Fibroblast of skin of back (primary cell): ENCODE measurements around the gene TOM1L2. TPM values are rescaled to one million over a fixed set of nuclear protein-coding genes. Genes with fewer than 3 reads are reported as not detected.
A peak's percentile ranks its signal among the peaks of the same experiment; 100 is the strongest.
"Not testable (repeated sequence)": the region's sequence is repeated elsewhere in the genome, so short reads cannot be mapped to it uniquely, and the experiment has no call there.

Experiments
- DNase-seq: peaks from one replicate; pipeline ENCODE4 v3.0.0-alpha.2; 2013
- polyA plus RNA-seq, 2 experiments: library from polyadenylated mRNA; unstranded; fragments of 120-200 nt; gene quantifications; one replicate each; pipeline ENCODE4 v1.2.1, GENCODE V29; 2013; ENCODE audit not compliant: insufficient read length in 2 of 2

Gene TOM1L2
- 39.8 TPM for polyA plus RNA-seq (2013, experiment 1 of 2; ENCODE audit: insufficient read length)
- 35.1 TPM for polyA plus RNA-seq (2013, experiment 2 of 2; ENCODE audit: insufficient read length)

DNA sequence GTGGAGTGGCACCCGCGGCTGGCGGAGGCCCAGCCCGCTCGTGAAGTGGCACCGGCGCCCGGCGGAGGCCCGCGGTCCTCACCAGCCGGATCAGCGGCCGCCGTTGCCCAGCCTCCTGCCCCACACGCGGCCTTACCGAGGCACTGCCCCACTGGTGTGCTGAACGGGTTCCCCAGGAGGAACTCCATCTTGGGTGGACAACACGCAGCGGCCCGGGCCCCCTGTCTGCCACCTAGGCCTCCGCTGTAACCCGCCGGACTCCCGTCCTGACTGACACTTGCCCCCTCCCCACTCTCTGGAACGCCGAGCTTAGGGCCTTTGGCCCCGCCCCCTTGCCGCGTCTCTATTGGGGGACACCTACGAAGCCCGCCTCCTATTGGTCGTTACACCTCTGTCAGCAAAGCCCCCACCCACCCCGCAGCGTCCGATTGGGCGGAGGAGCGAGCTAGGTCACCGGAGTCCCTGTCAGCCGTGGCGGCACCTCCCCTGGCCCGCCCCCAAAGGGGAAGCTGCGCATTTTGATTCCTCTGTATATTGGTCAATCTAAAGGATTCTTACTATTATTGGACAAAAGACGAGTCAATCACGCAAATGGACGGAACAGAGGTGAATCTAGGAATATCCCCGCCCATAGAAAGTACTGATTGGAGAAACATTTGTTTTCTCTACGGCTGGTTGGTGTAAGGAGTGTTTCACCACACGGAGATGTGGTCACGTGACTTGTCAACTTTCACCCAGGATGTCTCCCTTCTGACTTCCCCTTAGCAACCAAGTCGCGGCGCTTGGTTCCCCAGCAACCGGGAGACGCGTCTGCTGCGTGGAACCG is at the start of gene TOM1L2, which contains the start of gene DRC3:
TSS of gene TOM1L2 (minus strand) at position 275 of the 826 bp plus-strand sequence. CDS start at position 188, 87 bp downstream.
TSS of gene DRC3 (plus strand) at position 737 of the 826 bp plus-strand sequence. CDS start 4,737 bp downstream, outside the sequence.
- peak; percentile 100 for DNase-seq

GRCh38 chr17:18021372-18021771 is 49.2 kb upstream of the TOM1L2 start:
- no peak for DNase-seq

DNA sequence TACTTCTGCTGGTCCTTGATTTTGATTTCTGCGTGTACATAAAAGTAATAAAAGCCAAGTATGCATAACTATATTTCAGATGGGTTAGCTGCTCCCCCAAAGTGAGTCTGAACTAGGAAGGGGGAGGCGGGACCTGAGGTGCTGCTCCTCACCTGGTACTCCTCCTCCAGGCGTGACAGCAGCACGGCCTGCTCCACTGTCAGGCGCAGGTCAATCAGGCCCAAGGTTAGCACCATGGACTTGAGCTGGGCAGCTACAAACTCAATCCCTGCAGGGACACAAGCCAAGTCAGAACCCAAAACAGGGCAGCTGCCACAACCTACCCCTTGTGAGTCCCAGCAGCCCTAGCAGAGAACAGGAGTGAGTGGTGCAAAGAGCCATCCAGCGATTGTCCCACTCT is 48.8 kb upstream of the TOM1L2 start:
- DNase-seq: no peak

DNA sequence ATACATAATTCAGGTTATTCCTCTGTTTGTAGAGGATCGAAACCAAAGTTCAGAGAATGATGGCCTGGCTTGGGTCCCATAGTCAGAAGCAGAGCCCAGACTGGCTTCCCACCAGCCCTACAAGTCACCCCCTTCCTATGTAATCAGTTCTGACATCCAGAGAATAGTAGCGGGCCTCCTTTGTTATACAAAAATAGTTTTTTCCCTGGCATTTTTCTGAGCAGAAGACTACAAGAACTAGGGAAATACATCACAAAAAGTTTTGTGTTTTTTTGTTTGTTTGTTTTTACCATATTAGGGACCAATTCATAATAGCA is 47.6 kb upstream of the TOM1L2 start:
- no peak for DNase-seq

DNA sequence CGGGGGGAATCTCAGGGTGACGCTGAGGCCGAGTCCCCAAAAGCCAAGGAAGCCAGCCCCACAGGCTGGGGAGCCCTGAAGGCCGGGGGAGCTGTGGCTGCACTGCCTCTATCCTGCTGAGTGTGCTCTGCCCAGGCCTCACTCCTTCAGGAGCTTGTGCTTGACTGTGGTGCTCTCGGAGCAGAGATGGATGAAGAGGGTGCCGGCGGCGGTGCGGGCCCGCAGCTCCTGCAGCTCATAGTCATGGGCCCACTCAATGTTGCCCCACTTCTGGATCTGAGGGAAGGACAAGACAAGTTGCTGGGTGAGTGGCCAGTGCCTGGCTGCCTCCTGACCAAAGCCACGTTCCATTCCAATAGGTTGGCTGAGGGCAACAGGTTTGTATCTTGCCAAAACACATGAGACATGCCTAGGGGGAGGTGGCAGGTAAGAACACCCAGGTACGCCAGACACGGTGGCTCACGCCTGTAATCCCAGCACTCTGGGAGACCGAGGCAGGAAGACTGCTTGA is 46.3 kb upstream of the TOM1L2 start:
- no peak for DNase-seq

DNA sequence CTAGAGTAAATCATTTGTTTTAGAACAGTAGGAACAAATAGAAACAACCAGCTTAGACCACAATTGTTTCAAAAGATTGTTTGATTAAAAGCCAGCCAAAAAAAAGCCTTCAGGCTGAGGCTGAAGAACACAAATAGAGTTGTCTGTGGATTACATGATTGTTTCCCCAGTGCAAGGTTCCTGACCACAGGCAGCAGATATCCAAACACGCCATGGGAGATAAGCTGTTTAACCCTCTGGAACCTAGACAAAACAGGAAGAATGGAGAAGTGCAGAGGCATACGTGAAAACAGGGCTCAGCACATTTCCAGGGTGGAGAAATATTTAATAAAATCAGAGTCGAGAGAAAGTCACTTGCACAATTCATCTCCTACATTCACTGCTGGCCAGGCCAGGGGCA is 45.8 kb upstream of the TOM1L2 start:
- DNase-seq: peak; percentile 57

- no peak for DNase-seq
Observed at GRCh38 chr17:18016426-18016825, 44.2 kb upstream of the TOM1L2 start.

GRCh38 chr17:18015593-18015992 is 43.4 kb upstream of the TOM1L2 start:
- DNase-seq: no peak

DNA sequence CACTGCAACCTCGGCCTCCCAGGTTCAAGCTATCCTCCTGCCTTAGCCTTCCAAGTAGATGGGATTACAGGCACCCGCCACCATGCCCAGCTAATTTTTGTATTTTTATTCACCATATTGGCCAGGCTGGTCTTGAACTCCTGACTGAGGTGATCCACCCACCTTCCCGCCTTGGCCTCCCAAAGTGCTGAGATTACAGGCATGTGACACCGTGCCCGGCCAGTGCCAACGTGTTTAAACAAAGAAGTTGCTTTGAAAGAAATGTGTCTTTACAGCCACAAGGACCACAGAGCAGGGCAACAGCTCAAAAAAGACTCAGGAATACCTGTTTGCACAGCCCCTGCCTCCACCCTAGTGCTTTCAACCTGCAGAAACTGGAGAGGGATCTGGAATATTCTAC is 41.8 kb upstream of the TOM1L2 start:
- DNase-seq: no peak

DNA sequence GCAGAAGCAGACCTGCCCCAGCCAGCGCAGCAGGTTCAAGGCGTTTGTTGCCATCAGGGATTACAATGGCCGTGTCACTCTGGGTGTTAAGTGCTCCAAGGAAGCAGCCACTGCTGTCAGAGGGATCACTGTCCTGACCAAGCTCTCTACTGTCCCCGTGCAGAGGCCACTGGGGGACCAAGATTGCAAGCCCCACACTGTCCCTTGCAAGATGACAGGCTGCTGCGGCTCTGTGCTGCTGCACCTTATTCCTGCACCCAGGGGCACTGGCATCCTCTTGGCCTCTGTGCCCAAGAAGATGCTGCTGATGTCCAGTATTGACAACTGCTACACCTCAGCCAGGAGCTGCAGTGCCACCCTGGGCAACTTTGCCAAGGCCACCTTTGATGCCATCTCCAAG is 39.1 kb upstream of the TOM1L2 start:
- no peak for DNase-seq

DNA sequence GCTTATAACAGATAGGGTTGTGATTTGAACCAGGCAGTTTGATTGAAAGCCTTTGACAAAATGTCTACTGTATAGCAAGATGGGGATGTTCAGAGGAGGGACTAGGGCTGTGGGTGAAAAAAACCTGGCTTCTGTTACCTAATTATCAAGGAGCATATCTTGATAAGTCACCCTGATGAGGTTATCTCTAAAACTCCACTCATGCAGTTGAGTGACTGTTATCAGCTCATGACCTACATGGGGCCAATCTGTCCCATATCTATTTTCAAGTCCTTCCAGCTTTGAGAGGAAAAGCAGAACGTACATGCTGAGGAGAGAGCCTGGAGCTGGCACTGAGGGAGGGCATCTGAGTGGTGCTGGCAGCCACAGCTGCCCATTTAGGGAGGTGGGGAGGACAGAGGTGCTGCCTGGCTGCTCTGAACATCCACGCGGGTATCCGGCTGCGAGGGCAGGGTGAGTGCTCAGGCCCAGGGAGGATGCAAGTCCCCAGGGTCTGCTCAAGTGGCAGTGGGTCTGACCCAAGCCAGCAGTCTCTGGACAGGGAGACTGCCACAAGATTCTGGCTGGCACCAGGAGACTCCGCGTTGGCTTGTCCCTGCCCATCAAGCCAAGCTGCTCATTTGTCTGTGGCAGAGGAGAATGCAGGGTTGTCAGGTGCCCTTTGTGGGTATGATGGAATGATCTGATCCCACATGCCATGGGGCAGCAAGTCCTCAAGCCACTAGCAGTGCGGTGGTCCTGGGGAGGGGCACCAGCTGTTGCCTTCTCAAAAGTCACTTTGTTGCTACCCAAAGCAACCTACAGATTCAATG is 37.6 kb upstream of the TOM1L2 start:
- no peak for DNase-seq

DNA sequence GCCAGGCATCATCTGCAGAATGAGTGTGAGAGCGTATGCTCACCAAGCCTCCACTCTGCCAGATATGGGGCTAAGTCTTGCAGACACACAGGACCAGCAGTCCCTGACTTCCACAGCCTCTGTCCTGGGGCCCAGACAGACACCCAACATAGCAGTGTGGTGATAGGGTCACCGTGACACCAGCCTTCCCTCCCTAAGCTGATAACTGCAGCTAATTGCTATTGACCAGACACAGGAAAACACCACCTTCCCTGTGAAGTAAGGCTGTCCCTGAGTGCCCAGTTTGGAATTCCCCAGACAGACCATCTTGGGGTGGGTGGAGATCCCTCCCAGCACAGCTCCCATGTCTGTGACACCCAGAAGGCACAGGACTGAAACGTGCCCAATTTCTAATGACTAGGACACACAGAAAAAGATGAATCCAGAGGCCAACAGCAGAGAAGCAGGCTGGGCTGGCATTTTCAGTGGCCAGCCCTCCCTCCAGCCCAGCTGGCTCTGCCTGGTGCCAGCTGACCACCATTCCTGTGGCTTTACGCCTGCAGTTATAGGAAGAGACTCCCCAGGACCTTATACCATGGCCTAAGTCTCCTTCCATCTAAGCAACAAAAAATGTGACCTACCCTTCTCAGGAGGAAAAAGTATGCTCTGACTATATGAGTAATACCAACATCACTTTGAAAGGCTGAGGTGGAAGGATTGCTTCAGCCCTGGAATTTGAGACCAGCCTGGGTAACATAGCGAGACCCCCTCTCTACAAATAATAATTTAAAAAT is 36.5 kb upstream of the TOM1L2 start:
- peak; percentile 84 for DNase-seq

- no peak for DNase-seq
Observed at GRCh38 chr17:18006495-18007239, 34.5 kb upstream of the TOM1L2 start.

DNA sequence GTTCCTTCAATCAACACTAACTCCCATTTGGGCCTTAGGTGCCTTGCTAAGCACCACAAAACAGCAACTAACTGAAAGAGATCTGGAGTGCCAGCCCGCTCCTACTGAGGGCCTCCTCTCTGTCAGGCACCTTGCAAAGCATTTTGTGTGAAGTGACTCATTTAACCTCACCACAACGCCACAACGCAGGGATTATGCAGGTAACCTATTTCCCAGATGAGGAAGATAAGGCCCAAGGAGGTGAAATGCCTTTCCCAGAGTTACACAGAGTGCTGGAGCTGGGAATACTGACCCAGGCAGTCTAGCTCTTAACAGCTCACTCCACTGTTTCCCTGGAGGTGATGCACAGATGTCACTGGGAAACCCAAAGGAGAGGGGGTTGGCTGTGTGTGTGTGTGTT is 33.3 kb upstream of the TOM1L2 start:
- DNase-seq: no peak

GRCh38 chr17:18004884-18005305 is 32.7 kb upstream of the TOM1L2 start:
- no peak for DNase-seq

- DNase-seq: no peak
Observed at GRCh38 chr17:18004345-18004744, 32.1 kb upstream of the TOM1L2 start.

- DNase-seq: no peak
Observed at GRCh38 chr17:18002171-18002570, 30.0 kb upstream of the TOM1L2 start.

- DNase-seq: no peak
Observed at GRCh38 chr17:18000030-18000408, 27.8 kb upstream of the TOM1L2 start.

GRCh38 chr17:17999364-18000029 is 27.3 kb upstream of the TOM1L2 start:
- no peak for DNase-seq

DNA sequence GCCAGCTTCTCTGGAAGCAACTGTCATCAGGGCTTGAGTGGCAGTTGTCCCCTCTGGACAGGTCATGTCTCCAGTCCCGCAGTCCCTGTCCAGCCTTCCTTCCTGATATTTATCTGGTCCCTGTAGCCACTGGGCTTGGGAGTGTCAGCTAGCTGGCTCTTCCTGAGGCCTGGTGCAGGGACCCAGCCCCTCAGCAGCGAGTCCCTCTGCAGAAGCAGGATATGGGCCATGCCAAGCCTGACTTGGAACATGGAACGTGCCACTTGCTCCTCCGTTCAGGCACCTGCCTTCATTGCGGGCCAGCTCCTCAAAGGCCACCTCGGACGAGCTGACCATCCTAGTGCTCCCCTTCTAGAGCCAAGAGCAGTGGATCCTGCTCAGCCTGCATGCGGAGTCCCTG is 26.7 kb upstream of the TOM1L2 start:
- DNase-seq: no peak

DNA sequence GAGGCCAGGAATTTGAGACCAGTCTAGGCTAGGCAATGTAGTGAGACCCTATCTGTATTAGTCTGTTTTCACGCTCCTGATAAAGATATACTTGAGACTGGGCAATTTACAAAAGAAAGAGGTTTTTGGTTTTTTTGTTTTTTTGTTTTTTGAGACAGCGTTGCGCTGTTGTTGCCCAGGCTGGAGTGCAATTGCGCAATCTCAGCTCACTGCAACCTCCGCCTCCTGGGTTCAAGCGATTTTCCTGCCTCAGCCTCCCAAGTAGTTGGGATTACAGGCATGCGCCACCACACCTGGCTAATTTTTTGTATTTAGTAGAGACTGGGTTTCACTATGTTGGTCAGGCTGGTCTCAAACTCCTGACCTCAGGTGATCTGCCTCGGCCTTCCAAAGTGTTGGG is 23.7 kb upstream of the TOM1L2 start:
- DNase-seq: not testable (repeated sequence)
